Right renal pelvis (tissue), 4 donors: Measurements from ENCODE around the gene MUC22. TPM values are rescaled to one million over a fixed set of nuclear protein-coding genes. Genes with fewer than 3 reads are reported as not detected.
A peak's percentile ranks its signal among the peaks of the same experiment; 100 is the strongest.

Source experiments
- DNase-seq, 4 donors: peaks; one replicate each; pipeline ENCODE4 v3.0.0-alpha.2; 2013; ENCODE audit warnings: low read depth in 4 of 4, low spot score in 3 of 4, missing footprints in 1 of 4
- polyA plus RNA-seq, 4 donors: library from polyadenylated mRNA; unstranded; fragments of 120-200 nt; gene quantifications; one replicate each; pipeline ENCODE4 v1.2.1, GENCODE V29; 2013; ENCODE audit not compliant: insufficient read length in 4 of 4

MUC22 gene
- polyA plus RNA-seq, 4 donors = not detected

GRCh38 chr6:31070711-31071197 is 60.5 kb downstream of the MUC22 start:
- DNase-seq = peak in 1 of 4 donors; percentile 46

DNA sequence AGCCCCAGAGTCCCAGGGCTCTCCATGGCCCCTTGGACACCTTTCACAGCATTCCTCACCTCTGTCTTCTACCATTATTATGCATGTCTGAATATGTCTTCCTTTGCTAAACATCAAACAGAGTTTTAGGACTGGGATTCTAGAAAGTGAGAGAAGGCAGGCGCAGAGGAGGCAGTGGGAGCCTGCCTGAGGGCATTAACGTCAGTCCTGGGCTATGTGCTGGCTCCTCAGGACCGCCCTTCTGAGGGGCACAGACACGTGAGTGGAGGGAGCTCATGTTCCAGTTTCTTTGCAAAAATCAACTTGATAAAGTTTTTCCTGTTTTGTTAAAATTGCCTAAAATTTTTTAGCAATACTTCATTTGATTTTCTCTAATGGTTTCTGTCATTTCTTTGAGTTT is 64.1 kb downstream of the MUC22 start:
- no peak for DNase-seq

GRCh38 chr6:31075528-31075927 is 65.3 kb downstream of the MUC22 start:
- DNase-seq = no peak

- DNase-seq = no peak
Measured at GRCh38 chr6:31076611-31077010, 66.3 kb downstream of the MUC22 start.

DNA sequence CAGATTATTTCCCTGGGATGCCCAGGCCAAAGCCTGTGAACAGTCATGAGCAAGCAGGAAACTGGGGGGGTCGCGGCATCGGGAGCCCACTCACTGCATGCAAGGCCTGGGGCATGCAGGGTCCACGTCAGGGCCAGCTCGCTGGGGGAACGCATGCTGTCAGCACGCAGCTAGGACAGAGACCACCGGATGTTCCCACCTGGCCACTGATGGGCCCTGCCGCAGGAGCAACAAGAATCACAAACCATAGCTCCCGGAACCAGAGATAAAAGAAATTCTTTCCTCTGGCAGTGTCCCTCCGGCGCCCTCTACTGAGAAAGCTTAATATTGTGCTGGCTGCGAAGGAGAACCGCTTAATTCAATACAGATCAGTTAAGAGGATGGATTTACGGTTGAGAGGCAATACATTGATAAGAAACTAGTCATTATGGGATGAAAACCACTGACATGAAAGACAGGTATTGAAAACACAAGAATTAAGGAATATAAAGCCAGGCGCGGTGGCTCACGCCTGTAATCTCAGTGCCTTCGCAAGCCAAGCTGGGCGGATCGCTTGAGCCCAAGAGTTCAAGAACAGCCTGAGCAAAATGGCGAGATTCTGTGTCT is 69.5 kb downstream of the MUC22 start:
- DNase-seq = peak in 3 of 4 donors; percentile 44 to 63 (median 45)

GRCh38 chr6:31081872-31082271 is 71.6 kb downstream of the MUC22 start:
- no peak for DNase-seq

DNA sequence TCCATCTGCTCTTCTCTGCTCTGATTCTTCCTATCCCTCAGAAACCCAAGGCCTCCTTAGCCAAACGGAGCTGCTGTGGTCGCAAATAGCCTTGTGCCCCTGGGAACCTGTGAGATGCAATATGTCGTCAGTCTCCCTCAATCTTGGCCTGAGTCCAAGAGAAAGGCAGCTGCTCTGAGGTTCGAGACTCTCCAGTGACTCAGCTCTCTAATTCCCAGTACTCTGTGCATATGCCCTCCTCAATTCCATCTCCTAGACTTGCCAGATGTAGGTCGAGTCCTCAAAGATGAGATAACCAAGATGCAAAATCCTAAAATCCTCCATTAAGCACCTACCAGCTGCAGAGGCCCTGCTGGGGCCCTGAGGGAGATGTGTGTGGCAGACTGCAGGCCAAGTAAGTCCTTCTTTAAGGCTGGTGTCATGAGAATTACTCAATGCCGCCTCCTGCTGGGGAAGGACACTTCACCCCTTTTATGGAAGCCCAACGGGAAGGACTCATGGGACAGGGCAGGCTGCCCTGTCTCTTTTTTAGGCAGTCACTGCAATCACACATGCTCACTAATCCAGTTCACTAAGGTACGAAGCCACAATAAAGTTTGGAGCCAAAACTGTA is 73.6 kb downstream of the MUC22 start:
- DNase-seq = no peak

Other genes starting within 250 kb of the MUC22 start
- gene DDR1, start 126.0 kb upstream of the MUC22 start, polyA plus RNA-seq = 100 to 1,000 TPM; 164 to 211 (median 178) TPM
- gene GTF2H4, start 102.3 kb upstream of the MUC22 start, polyA plus RNA-seq = 10 to 100 TPM; 41.7 to 47.1 (median 44.8) TPM
- 10 to 100 TPM; 30.5 to 47.1 (median 35.5) TPM for gene VARS2, start 96.2 kb upstream of the MUC22 start, polyA plus RNA-seq
- 1 to 10 TPM; 1.0 to 1.8 (median 1.5) TPM for gene SFTA2, start 78.3 kb upstream of the MUC22 start, polyA plus RNA-seq
- under 1 TPM in 2 of 4 donors, not detected in 2; 0.05 to 0.06 TPM for gene MUCL3, start 69.5 kb upstream of the MUC22 start, polyA plus RNA-seq
- under 1 TPM in 1 of 4 donors, not detected in 3; 0.01 TPM for gene MUC21, start 26.8 kb upstream of the MUC22 start, polyA plus RNA-seq
- not detected for gene C6orf15, start 102.1 kb downstream of the MUC22 start, polyA plus RNA-seq
- gene PSORS1C1, start 104.3 kb downstream of the MUC22 start, polyA plus RNA-seq = under 1 TPM in 2 of 4 donors, not detected in 2; 0.29 to 0.59 TPM
- gene CDSN, start 110.0 kb downstream of the MUC22 start, polyA plus RNA-seq = under 1 TPM in 1 of 4 donors, not detected in 3; 0.03 TPM
- gene PSORS1C2, start 128.6 kb downstream of the MUC22 start, polyA plus RNA-seq = not detected
- 10 to 100 TPM; 26.1 to 33.6 (median 29.8) TPM for gene CCHCR1, start 147.3 kb downstream of the MUC22 start, polyA plus RNA-seq
- gene TCF19, start 148.1 kb downstream of the MUC22 start, polyA plus RNA-seq = 10 to 100 TPM; 17.2 to 20.1 (median 18.1) TPM
- gene POU5F1, start 160.2 kb downstream of the MUC22 start, polyA plus RNA-seq = 1 to 10 TPM; 1.6 to 7.3 (median 3.0) TPM